Endothelial cell of umbilical vein (primary cell): ENCODE measurements around the gene CD55. TPM values are rescaled to one million over a fixed set of nuclear protein-coding genes. Genes with fewer than 3 reads are reported as not detected.

Source experiments
- BruUV-seq: library from RNA; stranded (reverse); fragments of 400-500 nt; replicated peaks from 2 replicates; lab custom pipeline; 2021; lab: Mats Ljungman, UMichigan
- CTCF ChIA-PET: fragments of 300-600, 350-600 bp; sonication (Branson Sonifier 250); formaldehyde crosslinking; loops from one replicate; lab custom pipeline; 2021; ENCODE audit warnings: antibody characterized with exemption, inconsistent platforms; lab: Charles Lee
- POLR2A ChIA-PET: fragments of 300-600, 350-600 bp; sonication (Branson Sonifier 250); formaldehyde crosslinking; loops from one replicate; lab custom pipeline; 2021; ENCODE audit warnings: antibody characterized with exemption, inconsistent platforms; lab: Charles Lee
- DNase-seq: peaks from one replicate; pipeline ENCODE4 v3.0.0-alpha.2; 2011; ENCODE audit warnings: low read depth, low spot score
- FAIRE-seq: peaks from 2 replicates; lab custom pipeline; 2011; peaks lifted over from hg19 to GRCh38; lab: Jason Lieb, UNC
- H2AFZ ChIP-seq: 2 replicates; pipeline ENCODE4 v1.6.0; 2012; ENCODE audit warnings: low read depth, low read length, control low read depth, inconsistent platforms
- H3K27ac ChIP-seq: 2 replicates; pipeline ENCODE4 v1.5.1; 2011; ENCODE audit warnings: low read depth, mild to moderate bottlenecking, control low read depth, low read length, moderate library complexity; ENCODE audit not compliant: insufficient read depth
- H3K27me3 ChIP-seq, 2 experiments: 2 replicates each; pipeline versions ENCODE4 v1.6.0 to v1.6.1; 2011; ENCODE audit warnings: low read length in 2 of 2, mixed read lengths in 1 of 2; ENCODE audit not compliant: control insufficient read depth in 2 of 2, insufficient read depth in 2 of 2
- H3K36me3 ChIP-seq, 2 experiments: 2 replicates in 1 of 2; 3 replicates in 1 of 2; pipeline ENCODE4 v1.5.1; 2011; ENCODE audit warnings: low read length in 2 of 2, mild to moderate bottlenecking in 1 of 2, moderate library complexity in 1 of 2; ENCODE audit not compliant: control insufficient read depth in 2 of 2, insufficient read depth in 2 of 2; ENCODE audit errors: extremely low read depth in 1 of 2
- H3K4me1 ChIP-seq: 3 replicates; pipeline ENCODE4 v1.5.1; 2011; ENCODE audit warnings: mild to moderate bottlenecking, low read length; ENCODE audit not compliant: control insufficient read depth, insufficient read depth; ENCODE audit errors: extremely low read depth
- H3K4me2 ChIP-seq: 2 replicates; pipeline ENCODE4 v1.6.1; 2011; ENCODE audit warnings: low read length, control low read depth, mixed read lengths; ENCODE audit not compliant: insufficient read depth
- H3K4me3 ChIP-seq, 3 experiments: fragments of 200-600 bp in 1 of 3; sonication (generic), shearing (Covaris generic) in 1 of 3; replicated peaks in 1 of 3; 2 replicates each; pipeline ENCODE4 v1.5.1; 2011 to 2016; ENCODE audit warnings: control low read depth in 3 of 3, low read length in 3 of 3, mild to moderate bottlenecking in 2 of 3, inconsistent platforms in 1 of 3, low read depth in 1 of 3, moderate library complexity in 1 of 3; ENCODE audit not compliant: insufficient read depth in 1 of 3
- H3K79me2 ChIP-seq: 2 replicates; pipeline ENCODE4 v1.6.0; 2012; ENCODE audit warnings: low read length, inconsistent platforms; ENCODE audit not compliant: control insufficient read depth, insufficient read depth
- H3K9ac ChIP-seq: replicated peaks from 2 replicates; pipeline ENCODE3; 2011; ENCODE audit warnings: low read length, control low read depth; ENCODE audit not compliant: insufficient read depth; ENCODE audit errors: extremely low read depth
- H3K9me1 ChIP-seq: replicated peaks from 3 replicates; pipeline ENCODE4 v1.6.0; 2011; ENCODE audit warnings: mild to moderate bottlenecking, low read length; ENCODE audit not compliant: control insufficient read depth, insufficient read depth; ENCODE audit errors: extremely low read depth
- H3K9me3 ChIP-seq: replicated peaks from 2 replicates; pipeline ENCODE4 v1.5.1; 2012; ENCODE audit warnings: low read length, inconsistent platforms; ENCODE audit not compliant: control insufficient read depth, insufficient read depth
- H4K20me1 ChIP-seq: replicated peaks from 2 replicates; pipeline ENCODE3; 2011; ENCODE audit warnings: mild to moderate bottlenecking, low read length; ENCODE audit not compliant: control insufficient read depth, insufficient read depth; ENCODE audit errors: extremely low read depth
- CTCF ChIP-seq, 2 donors: IDR thresholded peaks; 1 replicate in 1 of 2; 2 replicates in 1 of 2; pipeline ENCODE4 v1.5.1; 2011; ENCODE audit warnings: low read length in 2 of 2, mild to moderate bottlenecking in 2 of 2, moderate library complexity in 2 of 2, control low read depth in 1 of 2, inconsistent platforms in 1 of 2, low read depth in 1 of 2; ENCODE audit not compliant: insufficient read depth in 1 of 2; ENCODE audit errors: extremely low read depth in 1 of 2
- FOS ChIP-seq: IDR thresholded peaks from 2 replicates; pipeline ENCODE4 v1.6.1; 2011; ENCODE audit warnings: mild to moderate bottlenecking, low read length, moderate library complexity, borderline replicate concordance; ENCODE audit not compliant: insufficient read depth
- GATA2 ChIP-seq: IDR thresholded peaks from 2 replicates; pipeline ENCODE4 v1.7.0; 2011; ENCODE audit warnings: low read depth, mild to moderate bottlenecking, moderate library complexity, mixed read lengths, low read length; ENCODE audit not compliant: insufficient read length, insufficient read depth
- JUN ChIP-seq: IDR thresholded peaks from 2 replicates; pipeline ENCODE4 v1.6.1; 2011; ENCODE audit warnings: borderline replicate concordance, low read depth; ENCODE audit not compliant: insufficient read length, insufficient read depth
- MAX ChIP-seq: IDR thresholded peaks from 2 replicates; pipeline ENCODE4 v1.6.1; 2011; ENCODE audit not compliant: insufficient read depth, insufficient read length
- MYC ChIP-seq: IDR thresholded peaks from one replicate; pipeline ENCODE4 v1.6.1; 2011; ENCODE audit warnings: mild to moderate bottlenecking, low read depth, low read length
- POLR2A ChIP-seq: IDR thresholded peaks from 2 replicates; pipeline ENCODE4 v1.6.1; 2012; ENCODE audit warnings: low read depth, mild to moderate bottlenecking, control low read depth, low read length
- POLR2AphosphoS5 ChIP-seq: IDR thresholded peaks from 2 replicates; pipeline ENCODE4 v1.6.1; 2012; ENCODE audit warnings: low read depth, mild to moderate bottlenecking, control low read depth, low read length, moderate library complexity; ENCODE audit not compliant: insufficient read depth
- dilution Hi-C: fragments of 300-500 bp; cut with MboI; formaldehyde crosslinking; loops from one replicate; pipeline ENCODE4 v1.15.0; 2019; ENCODE audit warnings: low sequenced_read_pairs; ENCODE audit not compliant: extremely low pct_ligation_motif_present
- intact Hi-C: fragments of 100-400 bp; cut with micrococcal nuclease; formaldehyde crosslinking; loops from one replicate; pipeline ENCODE4 v1.10.0; 2022
- polyA plus RNA-seq, 4 experiments: library from polyadenylated mRNA; depleted of rRNA in 3 of 4; stranded (reverse) in 3 of 4; unstranded in 1 of 4; fragments of >200 nt; gene quantifications; 2 replicates each; pipeline versions ENCODE4 v1.2.1 to v1.2.3, GENCODE V29; 2011 to 2012; ENCODE audit warnings: missing spikeins in 1 of 4
- total RNA-seq: library from RNA; stranded (reverse); gene quantifications from 2 replicates; pipeline ENCODE4 v1.2.3, GENCODE V29; 2021

CD55 gene
- total and polyA plus RNA-seq, 2 donors (not counting 3 experiments of a cell fraction or from before 2014, with no cell fraction given): 111 to 179 TPM

GRCh38 chr1:207280706-207281105 is 40.8 kb upstream of the CD55 start:
- Histone ChIP-seq H3K4me1 (peaks cover 44% of the 10 kb centered on the region), H3K9me1 (no peaks in the 10 kb centered on the region), H3K4me2 (no peak overlapping the region), H3K9ac (no peak overlapping the region), H2AFZ (no peak overlapping the region), H4K20me1 (no peaks in the 10 kb centered on the region), H3K4me3 (no peak overlapping the region), H3K79me2 (no peaks in the 10 kb centered on the region), H3K9me3 (no peaks in the 10 kb centered on the region), H3K27ac (peak overlapping the region; percentile 97), H3K27me3 (no peaks in the 10 kb centered on the region), H3K36me3 (no peaks in the 10 kb centered on the region)
- POLR2A ChIA-PET: no interaction called here
- no TSS peak for BruUV-seq
- TF ChIP-seq MAX (no peak), POLR2A (no peak), JUN (no peak), POLR2AphosphoS5 (no peak), FOS (no peak), CTCF (IDR thresholded peaks at IDR 0.05; ENCODE audit: extremely low read depth in 1 of 2, insufficient read depth in 1 of 2, low read depth in 1 of 2, low read length in 2 of 2) (no peak), GATA2 (no peak), MYC (no peak)
- intact Hi-C loops: loop anchor here (10.0 kb wide), 1 partner anchor 474 kb away; the partner anchor contains the start of gene CD46
- dilution Hi-C loops: no loop called here
- CTCF ChIA-PET: interaction anchor here (1.0 kb wide), 1 partner anchor 41 kb away, joined by 3 read pairs; the partner anchor contains the start of gene CD55
- DNase-seq (no peak), FAIRE-seq (no peak)
